Activated naive CD8-positive, alpha-beta T cell treated with anti-CD3 and anti-CD28 coated beads, Interleukin-2, amount 50 U/mL, for 24 hours (primary cell): Measurements from ENCODE around the gene SLC24A3.

ENCODE experiments used
- ATAC-seq: fragments of 150-1000 bp; cut with Tn5 transposase; one replicate; pipeline ENCODE4 v1.10.0; 2021
- DNase-seq: peaks from one replicate; pipeline ENCODE4 v3.0.0; 2021
- H3K27ac Mint-ChIP-seq: one replicate; pipeline ENCODE4 v1.8.0; 2021; ENCODE audit warnings: mild to moderate bottlenecking, mixed read lengths
- H3K27me3 Mint-ChIP-seq: one replicate; pipeline ENCODE4 v1.8.0; 2021; ENCODE audit warnings: mixed read lengths
- H3K36me3 Mint-ChIP-seq: one replicate; pipeline ENCODE4 v1.8.0; 2021; ENCODE audit warnings: low read depth, mixed read lengths
- H3K4me1 Mint-ChIP-seq: one replicate; pipeline ENCODE4 v1.8.0; 2021; ENCODE audit warnings: mixed read lengths
- H3K4me3 Mint-ChIP-seq: one replicate; pipeline ENCODE4 v1.8.0; 2021; ENCODE audit warnings: mild to moderate bottlenecking, moderate library complexity, mixed read lengths
- H3K9me3 Mint-ChIP-seq: one replicate; pipeline ENCODE4 v1.8.0; 2021; ENCODE audit warnings: mixed read lengths

Gene SLC24A3

DNA sequence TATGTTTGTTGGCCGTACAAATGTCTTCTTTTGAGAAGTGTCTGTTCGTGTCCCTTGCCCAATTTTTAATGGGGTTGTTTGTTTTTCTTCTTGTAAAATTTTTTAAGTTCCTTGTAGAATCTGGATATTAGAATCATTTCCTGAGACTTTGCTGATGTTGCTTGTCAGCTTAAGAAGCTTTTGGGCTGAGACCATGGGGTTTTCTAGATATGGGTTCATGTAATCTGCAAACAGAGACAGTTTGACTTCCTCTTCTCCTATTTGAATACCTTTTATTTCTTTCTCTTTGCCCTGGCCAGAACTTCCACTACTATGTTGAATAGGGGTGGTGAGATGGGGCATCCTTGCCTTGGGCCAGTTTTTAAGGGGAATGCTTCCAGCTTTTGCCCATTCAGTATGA is 82.6 kb downstream of the SLC24A3 start:
- H3K36me3 Mint-ChIP-seq = no peaks in the 10 kb centered on the region
- no peak for DNase-seq
- no peak for ATAC-seq
- no peak overlapping the region for H3K4me3 Mint-ChIP-seq
- H3K9me3 Mint-ChIP-seq = no peaks in the 10 kb centered on the region
- no peak overlapping the region for H3K27ac Mint-ChIP-seq
- no peaks in the 10 kb centered on the region for H3K4me1 Mint-ChIP-seq
- H3K27me3 Mint-ChIP-seq = no peaks in the 10 kb centered on the region

DNA sequence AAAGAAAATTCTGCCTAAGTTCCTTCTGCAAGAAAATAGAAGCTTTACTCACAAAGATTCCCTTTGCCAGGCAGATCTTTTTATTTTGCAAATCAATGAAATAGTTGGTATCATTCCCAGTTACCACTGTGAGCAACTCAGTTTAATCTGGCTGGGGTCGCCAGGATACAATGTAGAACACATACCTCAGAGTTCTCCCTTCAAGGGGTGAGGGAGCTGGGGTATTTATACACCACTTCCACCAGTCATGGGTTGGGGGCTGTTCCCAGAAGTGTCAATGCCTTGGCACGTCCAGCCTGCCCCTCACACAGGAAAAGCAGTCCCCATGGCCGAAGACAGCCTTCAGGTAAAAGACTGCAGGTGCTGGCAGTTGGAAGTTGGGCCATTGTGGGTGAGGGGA is 86.2 kb downstream of the SLC24A3 start:
- no peaks in the 10 kb centered on the region for H3K4me1 Mint-ChIP-seq
- H3K36me3 Mint-ChIP-seq = no peaks in the 10 kb centered on the region
- H3K9me3 Mint-ChIP-seq = no peaks in the 10 kb centered on the region
- H3K27ac Mint-ChIP-seq = no peak overlapping the region
- H3K27me3 Mint-ChIP-seq = no peaks in the 10 kb centered on the region
- no peak overlapping the region for H3K4me3 Mint-ChIP-seq
- ATAC-seq (no peak), DNase-seq (no peak)

DNA sequence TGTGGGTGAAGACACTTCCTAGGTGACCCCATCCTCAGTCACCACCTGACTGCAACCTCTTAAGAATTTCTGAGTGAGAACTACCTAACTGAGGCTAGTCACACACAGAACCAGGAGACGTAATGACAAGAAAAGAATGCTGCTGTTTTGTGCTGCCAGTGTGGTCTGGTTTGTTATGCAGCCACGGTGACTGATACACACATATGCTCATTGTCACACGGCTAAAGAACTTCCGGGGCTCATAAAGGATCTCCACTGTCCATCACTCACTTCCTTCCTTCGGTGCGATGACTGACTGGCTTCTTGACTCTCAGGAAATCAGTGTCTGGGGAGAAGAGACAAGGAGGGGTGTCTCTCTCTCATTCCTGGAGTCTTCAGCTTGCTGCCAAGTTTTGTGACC is 88.0 kb downstream of the SLC24A3 start:
- no peak overlapping the region for H3K4me3 Mint-ChIP-seq
- H3K4me1 Mint-ChIP-seq = no peaks in the 10 kb centered on the region
- DNase-seq (no peak), ATAC-seq (no peak)
- H3K27me3 Mint-ChIP-seq = no peaks in the 10 kb centered on the region
- no peaks in the 10 kb centered on the region for H3K9me3 Mint-ChIP-seq
- H3K36me3 Mint-ChIP-seq = no peaks in the 10 kb centered on the region
- H3K27ac Mint-ChIP-seq = no peak overlapping the region

- Mint-ChIP-seq H3K4me1 (no peaks in the 10 kb centered on the region), H3K9me3 (no peaks in the 10 kb centered on the region), H3K4me3 (no peak overlapping the region), H3K27ac (no peak overlapping the region), H3K27me3 (peaks cover 1% of the 10 kb centered on the region), H3K36me3 (no peaks in the 10 kb centered on the region)
- no peak for ATAC-seq
- no peak for DNase-seq
Observed at GRCh38 chr20:19301142-19301541, 88.7 kb downstream of the SLC24A3 start.

DNA sequence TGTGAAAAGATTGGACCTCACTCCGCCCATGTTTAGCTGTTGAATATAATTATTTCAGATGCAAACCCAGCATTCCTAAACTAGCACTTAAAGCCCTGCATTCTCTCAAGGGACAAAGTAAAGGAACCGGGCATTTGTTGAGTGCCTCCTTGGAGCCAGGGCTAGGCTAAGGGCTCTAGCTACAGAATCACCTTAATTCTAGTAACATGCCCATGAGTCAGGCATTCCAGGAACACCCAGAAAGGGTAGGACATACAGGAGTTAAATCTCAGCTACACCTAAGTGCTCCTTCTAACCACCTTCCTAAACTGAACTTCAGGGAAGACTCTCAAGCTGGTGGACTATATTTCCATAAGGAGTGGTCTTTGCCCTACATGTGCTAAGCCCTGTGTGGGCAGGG is 89.4 kb downstream of the SLC24A3 start:
- Mint-ChIP-seq H3K4me1 (no peaks in the 10 kb centered on the region), H3K4me3 (no peak overlapping the region), H3K27ac (no peak overlapping the region), H3K27me3 (peaks cover 1% of the 10 kb centered on the region), H3K9me3 (peaks cover 4% of the 10 kb centered on the region), H3K36me3 (no peaks in the 10 kb centered on the region)
- DNase-seq (no peak), ATAC-seq (no peak)

DNA sequence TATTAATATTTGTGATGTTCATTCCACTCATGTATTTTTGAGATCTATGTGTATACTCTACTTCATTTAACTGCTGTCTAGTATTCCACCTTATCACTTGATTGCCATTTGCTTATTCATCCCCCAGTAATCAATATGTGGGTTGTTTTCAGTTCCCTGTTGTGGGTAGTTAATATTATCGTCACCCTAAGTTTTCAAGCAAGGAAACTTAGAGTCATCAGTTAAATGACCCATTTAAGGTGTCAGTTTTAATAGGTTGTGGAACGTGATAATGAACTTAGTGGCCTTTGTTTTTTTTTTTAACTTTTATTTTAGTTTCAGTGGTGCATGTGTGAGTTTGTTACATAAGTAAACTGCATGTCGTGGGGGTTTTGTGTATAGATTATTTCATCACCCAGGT is 90.3 kb downstream of the SLC24A3 start:
- Mint-ChIP-seq H3K27ac (no peak overlapping the region), H3K4me3 (no peak overlapping the region), H3K4me1 (no peaks in the 10 kb centered on the region), H3K27me3 (peaks cover 1% of the 10 kb centered on the region), H3K9me3 (peaks cover 4% of the 10 kb centered on the region), H3K36me3 (no peaks in the 10 kb centered on the region)
- DNase-seq (no peak), ATAC-seq (no peak)

DNA sequence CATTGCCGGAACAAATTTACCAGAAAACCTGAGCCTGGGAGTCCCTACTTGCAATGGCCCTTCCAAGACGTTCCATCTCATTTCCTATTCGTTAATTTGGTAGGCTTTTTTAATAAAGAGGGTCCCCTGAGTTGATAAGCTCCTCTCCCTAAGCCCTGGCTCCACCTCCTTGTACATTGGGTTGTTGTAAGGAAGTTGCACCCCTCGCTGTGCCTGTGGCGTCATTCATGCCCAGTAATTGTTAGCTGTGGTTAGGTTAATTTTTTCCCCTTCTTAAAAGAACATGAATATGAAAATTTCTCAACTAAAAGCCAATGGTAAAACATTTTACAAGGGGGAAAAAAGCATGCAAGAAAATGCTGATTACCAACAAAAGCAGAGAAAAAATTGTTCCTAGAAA is 91.9 kb downstream of the SLC24A3 start:
- Mint-ChIP-seq H3K36me3 (no peaks in the 10 kb centered on the region), H3K27ac (no peak overlapping the region), H3K4me3 (no peak overlapping the region), H3K4me1 (no peaks in the 10 kb centered on the region), H3K27me3 (peaks cover 1% of the 10 kb centered on the region), H3K9me3 (peaks cover 4% of the 10 kb centered on the region)
- ATAC-seq (no peak), DNase-seq (no peak)

- Mint-ChIP-seq H3K27me3 (peaks cover 1% of the 10 kb centered on the region), H3K27ac (no peak overlapping the region), H3K4me3 (no peak overlapping the region), H3K36me3 (no peaks in the 10 kb centered on the region), H3K9me3 (peaks cover 4% of the 10 kb centered on the region), H3K4me1 (no peaks in the 10 kb centered on the region)
- ATAC-seq = no peak
- DNase-seq = no peak
Observed at GRCh38 chr20:19304886-19305415, 92.5 kb downstream of the SLC24A3 start.

- no peaks in the 10 kb centered on the region for H3K36me3 Mint-ChIP-seq
- peaks cover 4% of the 10 kb centered on the region for H3K9me3 Mint-ChIP-seq
- no peaks in the 10 kb centered on the region for H3K4me1 Mint-ChIP-seq
- no peak for ATAC-seq
- peaks cover 1% of the 10 kb centered on the region for H3K27me3 Mint-ChIP-seq
- DNase-seq = no peak
- no peak overlapping the region for H3K4me3 Mint-ChIP-seq
- no peak overlapping the region for H3K27ac Mint-ChIP-seq
Observed at GRCh38 chr20:19308146-19308545, 95.7 kb downstream of the SLC24A3 start.

DNA sequence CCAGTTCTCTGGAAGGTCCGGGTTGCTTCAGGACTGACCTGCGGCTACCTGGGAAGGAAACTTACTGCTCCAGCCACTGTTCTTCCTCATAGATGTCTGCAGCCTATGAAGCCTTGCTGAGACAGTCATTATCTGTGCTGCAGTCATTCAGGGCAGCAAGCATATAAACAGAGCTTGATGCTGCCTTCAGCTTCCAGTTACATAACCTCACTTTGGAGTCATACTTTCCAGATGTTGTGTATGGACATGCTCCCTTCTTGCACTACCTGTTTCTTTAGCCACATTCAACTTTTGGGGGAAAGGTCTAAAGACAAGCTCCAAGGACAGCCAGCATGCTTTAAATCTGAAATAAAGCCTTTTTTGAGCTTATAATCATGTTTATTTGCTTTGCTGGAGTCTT is 98.1 kb downstream of the SLC24A3 start:
- DNase-seq = no peak
- Mint-ChIP-seq H3K27ac (no peak overlapping the region), H3K4me1 (no peaks in the 10 kb centered on the region)

GRCh38 chr20:19313342-19314069 is 101.1 kb downstream of the SLC24A3 start:
- no peak for DNase-seq
- Mint-ChIP-seq H3K9me3 (no peaks in the 10 kb centered on the region), H3K4me3 (no peak overlapping the region), H3K27me3 (no peaks in the 10 kb centered on the region), H3K36me3 (no peaks in the 10 kb centered on the region), H3K4me1 (peaks cover 6% of the 10 kb centered on the region), H3K27ac (no peak overlapping the region)
- ATAC-seq = no peak

More for the DNA sequence above, 98.1 kb downstream of the SLC24A3 start:
- no peak for ATAC-seq
- peaks cover 1% of the 10 kb centered on the region for H3K27me3 Mint-ChIP-seq
- peaks cover 4% of the 10 kb centered on the region for H3K9me3 Mint-ChIP-seq
- H3K36me3 Mint-ChIP-seq = no peaks in the 10 kb centered on the region
- no peak overlapping the region for H3K4me3 Mint-ChIP-seq

- Mint-ChIP-seq H3K9me3 (no peaks in the 10 kb centered on the region), H3K36me3 (no peaks in the 10 kb centered on the region), H3K4me3 (no peak overlapping the region), H3K27ac (no peak overlapping the region), H3K4me1 (peaks cover 6% of the 10 kb centered on the region), H3K27me3 (no peaks in the 10 kb centered on the region)
- DNase-seq (no peak), ATAC-seq (no peak)
Observed at GRCh38 chr20:19314621-19315020, 102.2 kb downstream of the SLC24A3 start.

DNA sequence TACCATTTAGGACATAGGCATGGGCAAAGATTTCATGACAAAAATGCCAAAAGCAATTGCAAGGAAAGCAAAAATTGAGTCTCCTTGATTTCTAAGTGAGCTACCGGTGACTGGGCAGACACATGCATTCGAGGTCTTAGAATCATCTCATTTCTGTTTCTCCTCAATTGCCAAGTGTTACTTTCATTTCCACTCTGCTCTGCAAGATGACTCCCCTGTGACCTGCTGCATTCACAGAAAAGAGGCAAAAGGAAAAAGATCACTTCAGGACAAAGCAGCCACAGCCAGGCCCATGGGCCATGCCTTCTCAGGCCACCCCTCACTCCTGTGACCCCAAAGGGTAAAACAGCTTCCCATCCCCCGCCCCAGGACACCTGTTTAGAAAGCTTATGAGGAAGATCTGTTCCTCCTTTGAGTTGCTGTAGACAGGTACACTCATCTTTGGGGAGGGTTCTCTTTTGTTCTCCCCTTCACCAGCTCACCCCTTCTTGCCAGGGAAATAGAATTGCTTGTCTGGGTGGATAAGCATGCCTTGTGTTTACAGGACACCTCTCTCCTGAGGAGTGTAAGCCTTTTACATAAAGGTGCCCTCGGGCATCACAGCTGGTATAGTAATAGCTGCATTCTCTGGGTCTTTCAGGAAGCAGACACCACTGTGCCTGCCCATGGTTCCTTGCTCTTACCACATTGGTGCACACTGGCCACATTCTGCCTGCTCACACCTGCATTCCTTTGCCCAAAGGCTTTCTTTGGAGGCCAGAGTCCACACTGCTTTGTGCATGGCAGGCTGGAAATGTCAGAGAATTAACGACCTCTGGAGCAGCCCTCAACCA is 105.0 kb downstream of the SLC24A3 start:
- Mint-ChIP-seq H3K9me3 (no peaks in the 10 kb centered on the region), H3K27ac (no peak overlapping the region), H3K27me3 (no peaks in the 10 kb centered on the region), H3K4me3 (no peak overlapping the region), H3K36me3 (no peaks in the 10 kb centered on the region), H3K4me1 (peaks cover 6% of the 10 kb centered on the region)
- ATAC-seq = no peak
- DNase-seq = no peak

- H3K9me3 Mint-ChIP-seq = no peaks in the 10 kb centered on the region
- H3K4me1 Mint-ChIP-seq = peaks cover 6% of the 10 kb centered on the region
- no peak overlapping the region for H3K4me3 Mint-ChIP-seq
- ATAC-seq = no peak
- H3K36me3 Mint-ChIP-seq = no peaks in the 10 kb centered on the region
- no peak overlapping the region for H3K27ac Mint-ChIP-seq
- no peak for DNase-seq
- H3K27me3 Mint-ChIP-seq = no peaks in the 10 kb centered on the region
Observed at GRCh38 chr20:19318610-19319009, 106.2 kb downstream of the SLC24A3 start.

- Mint-ChIP-seq H3K36me3 (no peaks in the 10 kb centered on the region), H3K9me3 (no peaks in the 10 kb centered on the region), H3K4me3 (no peak overlapping the region), H3K27me3 (no peaks in the 10 kb centered on the region), H3K4me1 (peaks cover 6% of the 10 kb centered on the region), H3K27ac (no peak overlapping the region)
- no peak for DNase-seq
- no peak for ATAC-seq
Observed at GRCh38 chr20:19320005-19320404, 107.6 kb downstream of the SLC24A3 start.
